Measurements from ENCODE around the gene TRMT10C. TPM values are rescaled to one million over a fixed set of nuclear protein-coding genes. Genes with fewer than 3 reads are reported as not detected.

TRMT10C gene
- total and polyA plus RNA-seq, 9 of the 15 experiments (the other 6 are each of a cell fraction or from before 2014, with no cell fraction given), result 48.6 to 106 (median 63.9) TPM

- TF ChIP-seq ZMIZ1 (IDR thresholded peaks at IDR 0.05; ENCODE audit: low read depth in 2 of 2, low read length in 2 of 2) (no peak), NR2C2 (CRISPR knock-in tag; IDR thresholded peaks at IDR 0.05) (no peak), NR2C2 (tag; IDR thresholded peaks at IDR 0.05) (peak; percentile 66; the same call in 1 of the 2 replicates), ZNF174 (CRISPR knock-in tag; IDR thresholded peaks at IDR 0.05) (no peak), CREM (IDR thresholded peaks at IDR 0.05; ENCODE audit: low read depth) (no peak), TAF1 (IDR thresholded peaks at IDR 0.05; ENCODE audit: control insufficient read depth, extremely low read depth, insufficient read depth, low read length, severe bottlenecking) (no peak), NFATC3 (IDR thresholded peaks at IDR 0.05) (no peak), GTF2E2 (tag; IDR thresholded peaks at IDR 0.05) (peak; percentile 16; the same call in 1 of the 2 replicates), SAFB2 (IDR thresholded peaks at IDR 0.05; ENCODE audit: borderline replicate concordance, low read depth, low read length, severe bottlenecking) (no peak), DIDO1 (tag; IDR thresholded peaks at IDR 0.05; ENCODE audit: low read depth) (0 out of 2 replicates have a peak, but pooled peaks have one; percentile 32), ZNF449 (CRISPR knock-in tag; IDR thresholded peaks at IDR 0.05) (no peak), SP1 (CRISPR knock-in tag; IDR thresholded peaks at IDR 0.05) (no peak), FUS (optimal IDR thresholded peaks at IDR 0.05; ENCODE audit: low read depth, low read length) (no peak), NCOA4 (IDR thresholded peaks at IDR 0.05; ENCODE audit: partially characterized antibody) (no peak), CHD2 (IDR thresholded peaks at IDR 0.05; ENCODE audit: low read depth, low read length) (peak; percentile 95), JUND (IDR thresholded peaks at IDR 0.05; ENCODE audit: borderline replicate concordance, low read depth, low read length) (no peak), JUND (tag; IDR thresholded peaks at IDR 0.05; ENCODE audit: borderline replicate concordance, low read depth, low read length) (no peak), RBM25 (IDR thresholded peaks at IDR 0.05; ENCODE audit: low read depth, low read length, severe bottlenecking) (peak; percentile 80), NRF1 (conservative IDR thresholded peaks at IDR 0.05 in 1 of 2, IDR thresholded peaks at IDR 0.05 in 1 of 2) (no peak; a peak in 3 of 4 replicates), ZNF280B (CRISPR knock-in tag; IDR thresholded peaks at IDR 0.05) (no peak), HDGF (IDR thresholded peaks at IDR 0.05) (no peak)
Measured at GRCh38 chr3:101513419-101513986, 48.2 kb upstream of the TRMT10C start (continued).
